Smooth muscle cell (in vitro differentiated cells): ENCODE measurements around the gene ZNF692. TPM values are rescaled to one million over a fixed set of nuclear protein-coding genes. Genes with fewer than 3 reads are reported as not detected.

Experiments used
- DNase-seq: peaks from one replicate; lab custom pipeline; 2025; ENCODE audit not compliant: unreplicated experiment; lab: John Stamatoyannopoulos, UW
- H2AFZ ChIP-seq: fragments of 200-600 bp; sonication (generic); 2 replicates; pipeline ENCODE4 v1.6.0; 2016; ENCODE audit warnings: antibody characterized with exemption, low read depth, mild to moderate bottlenecking
- H3F3A ChIP-seq: fragments of 200-600 bp; sonication (generic); 2 replicates; pipeline ENCODE4 v1.6.0; 2017; ENCODE audit warnings: antibody characterized with exemption, low read depth
- H3K27ac ChIP-seq: fragments of 200-600 bp; sonication (generic); 2 replicates; pipeline ENCODE4 v1.5.1; 2016; ENCODE audit warnings: low read depth, mild to moderate bottlenecking
- H3K27me3 ChIP-seq: fragments of 200-600 bp; sonication (generic); 2 replicates; pipeline ENCODE4 v1.6.1; 2016; ENCODE audit warnings: low read depth, mild to moderate bottlenecking
- H3K36me3 ChIP-seq: fragments of 200-600 bp; sonication (generic); 2 replicates; pipeline ENCODE4 v1.5.1; 2016; ENCODE audit warnings: low read depth
- H3K4me1 ChIP-seq: fragments of 200-600 bp; sonication (generic); 2 replicates; pipeline ENCODE4 v1.5.1; 2016; ENCODE audit warnings: low read depth
- H3K4me2 ChIP-seq: fragments of 200-600 bp; sonication (generic); 2 replicates; pipeline ENCODE4 v1.6.0; 2016; ENCODE audit warnings: mild to moderate bottlenecking
- H3K4me3 ChIP-seq: fragments of 200-600 bp; sonication (generic); 2 replicates; pipeline ENCODE4 v1.5.1; 2016; ENCODE audit warnings: mild to moderate bottlenecking
- H3K79me2 ChIP-seq: fragments of 200-600 bp; sonication (generic); 2 replicates; pipeline ENCODE4 v1.6.0; 2016; ENCODE audit warnings: low read depth, mild to moderate bottlenecking
- H3K9ac ChIP-seq: fragments of 200-600 bp; sonication (generic); 2 replicates; pipeline ENCODE4 v1.6.0; 2016; ENCODE audit warnings: low read depth
- H3K9me3 ChIP-seq: fragments of 200-600 bp; sonication (generic); replicated peaks from 2 replicates; pipeline ENCODE4 v1.5.1; 2016; ENCODE audit warnings: low read depth
- H4K20me1 ChIP-seq: fragments of 200-600 bp; sonication (generic); 2 replicates; pipeline ENCODE4 v1.6.0; 2016; ENCODE audit warnings: low read depth
- CTCF ChIP-seq: fragments of 200-600 bp; sonication (generic); IDR thresholded peaks from 2 replicates; pipeline ENCODE4 v1.5.1; 2017; ENCODE audit warnings: borderline replicate concordance, mild to moderate bottlenecking, antibody characterized with exemption; ENCODE audit not compliant: insufficient read depth, poor library complexity, severe bottlenecking
- WGBS: methylation state at CpG from one replicate; pipeline ENCODE4 v1.1.7; 2016; ENCODE audit warnings: low lambda C conversion rate; 5-methylcytosine and 5-hydroxymethylcytosine counted together
- polyA plus RNA-seq: library from polyadenylated mRNA; unstranded; fragments of >200 nt; fragmentation: Nextera tagmentation; extraction: Ambion mirVana; gene quantifications from 2 replicates; pipeline ENCODE4 v1.2.1, GENCODE V29; 2016
- total RNA-seq: library from RNA; depleted of rRNA; stranded (reverse); fragments of >200 nt; gene quantifications from 2 replicates; pipeline ENCODE4 v1.2.3, GENCODE V29; 2014

ZNF692 gene
- total and polyA plus RNA-seq, 2 experiments from 2014 or later: 24.8 to 25.9 TPM

- no peaks in the 10 kb centered on the region for H3K4me1 ChIP-seq
- H3K9me3 ChIP-seq: no peaks in the 10 kb centered on the region
- no peak for TF ChIP-seq CTCF
- no peaks in the 10 kb centered on the region for H3F3A ChIP-seq
- H3K4me2 ChIP-seq: no peak overlapping the region
- H4K20me1 ChIP-seq: peaks cover 13% of the 10 kb centered on the region
- no peaks in the 10 kb centered on the region for H3K27me3 ChIP-seq
- no peak overlapping the region for H3K27ac ChIP-seq
- H3K36me3 ChIP-seq: peaks cover 4% of the 10 kb centered on the region
- 97% methylated on average over 23 of the region's 23 CpGs for WGBS
- DNase-seq: no peak
- no peaks in the 10 kb centered on the region for H3K79me2 ChIP-seq
- H2AFZ ChIP-seq: no peak overlapping the region
- H3K4me3 ChIP-seq: no peak overlapping the region
- no peak overlapping the region for H3K9ac ChIP-seq
Measured at GRCh38 chr1:248812736-248813425, 46.0 kb downstream of the ZNF692 start.

- WGBS: 96% methylated on average over 26 of the region's 57 CpGs
- H3K4me1 ChIP-seq: no peaks in the 10 kb centered on the region
- H4K20me1 ChIP-seq: peaks cover 2% of the 10 kb centered on the region
- H3K79me2 ChIP-seq: no peaks in the 10 kb centered on the region
- no peak overlapping the region for H3K9ac ChIP-seq
- H3K27me3 ChIP-seq: no peaks in the 10 kb centered on the region
- peaks cover 4% of the 10 kb centered on the region for H3K36me3 ChIP-seq
- no peaks in the 10 kb centered on the region for H3F3A ChIP-seq
- H3K9me3 ChIP-seq: no peaks in the 10 kb centered on the region
- no peak for DNase-seq
- TF ChIP-seq CTCF: no peak
- no peak overlapping the region for H3K4me3 ChIP-seq
- no peak overlapping the region for H3K27ac ChIP-seq
- H2AFZ ChIP-seq: no peak overlapping the region
- H3K4me2 ChIP-seq: no peak overlapping the region
Measured at GRCh38 chr1:248811514-248812490, 47.1 kb downstream of the ZNF692 start.

GRCh38 chr1:248810727-248811513, 48.0 kb downstream of the ZNF692 start:
- H3F3A ChIP-seq: no peaks in the 10 kb centered on the region
- H3K9ac ChIP-seq: no peak overlapping the region
- no peak overlapping the region for H3K4me2 ChIP-seq
- H4K20me1 ChIP-seq: no peaks in the 10 kb centered on the region
- H2AFZ ChIP-seq: no peak overlapping the region
- no peaks in the 10 kb centered on the region for H3K79me2 ChIP-seq
- H3K9me3 ChIP-seq: no peaks in the 10 kb centered on the region
- 92% methylated on average over 12 of the region's 12 CpGs for WGBS
- no peak overlapping the region for H3K27ac ChIP-seq
- H3K4me1 ChIP-seq: no peaks in the 10 kb centered on the region
- TF ChIP-seq CTCF: no peak
- no peaks in the 10 kb centered on the region for H3K27me3 ChIP-seq
- H3K4me3 ChIP-seq: no peak overlapping the region
- H3K36me3 ChIP-seq: peaks cover 2% of the 10 kb centered on the region
- no peak for DNase-seq
